Osteoblast (primary cell): Measurements from ENCODE around the gene TMEM243. TPM values are rescaled to one million over a fixed set of nuclear protein-coding genes. Genes with fewer than 3 reads are reported as not detected.
"Not testable (repeated sequence)": the region's sequence is repeated elsewhere in the genome, so short reads cannot be mapped to it uniquely, and the experiment has no call there.

Experiments used
- DNase-seq: peaks from one replicate; pipeline ENCODE4 v3.0.0; 2011; ENCODE audit warnings: low spot score, mixed read lengths; ENCODE audit not compliant: insufficient read length; ENCODE audit errors: missing footprints
- H2AFZ ChIP-seq: 2 replicates; pipeline ENCODE4 v1.6.0; 2011; ENCODE audit warnings: mild to moderate bottlenecking, low read length
- H3K27ac ChIP-seq: 2 replicates; pipeline ENCODE4 v1.5.1; 2011; ENCODE audit warnings: mild to moderate bottlenecking, low read depth, low read length, moderate library complexity
- H3K27me3 ChIP-seq: 2 replicates; pipeline ENCODE4 v1.6.0; 2012; ENCODE audit warnings: mild to moderate bottlenecking, control low read depth, inconsistent platforms, low read length, moderate library complexity; ENCODE audit not compliant: insufficient read depth
- H3K36me3 ChIP-seq: 2 replicates; pipeline ENCODE4 v1.5.1; 2011; ENCODE audit warnings: mild to moderate bottlenecking, low read length, control low read depth, moderate library complexity; ENCODE audit not compliant: insufficient read depth
- H3K4me1 ChIP-seq: 2 replicates; pipeline ENCODE4 v1.5.1; 2011; ENCODE audit warnings: mild to moderate bottlenecking, low read length, control low read depth, moderate library complexity; ENCODE audit not compliant: insufficient read depth
- H3K4me2 ChIP-seq: 2 replicates; pipeline ENCODE4 v1.6.0; 2011; ENCODE audit warnings: mild to moderate bottlenecking, low read length; ENCODE audit not compliant: insufficient read depth
- H3K4me3 ChIP-seq: fragments of 200-600 bp; sonication (generic); 3 replicates; pipeline ENCODE4 v1.5.1; 2012; ENCODE audit warnings: mild to moderate bottlenecking, low read length, inconsistent platforms; ENCODE audit not compliant: insufficient read depth
- H3K79me2 ChIP-seq: 2 replicates; pipeline ENCODE4 v1.6.0; 2012; ENCODE audit warnings: mild to moderate bottlenecking, low read length, control low read depth, inconsistent platforms; ENCODE audit not compliant: insufficient read depth
- H3K9me3 ChIP-seq: 2 replicates; pipeline ENCODE4 v1.5.1; 2011; ENCODE audit warnings: low read depth, low read length, control low read depth
- H4K20me1 ChIP-seq: 2 replicates; pipeline ENCODE4 v1.6.0; 2012; ENCODE audit warnings: mild to moderate bottlenecking, low read length, control low read depth; ENCODE audit not compliant: insufficient read depth
- CTCF ChIP-seq: IDR thresholded peaks from 2 replicates; pipeline ENCODE4 v1.5.1; 2011; ENCODE audit warnings: mild to moderate bottlenecking, low read depth, low read length, moderate library complexity; ENCODE audit errors: extremely low read depth
- total RNA-seq: library from RNA; depleted of rRNA; stranded (reverse); fragments of >200 nt; gene quantifications from 2 replicates; pipeline ENCODE4 v1.2.3, GENCODE V29; 2012

The TMEM243 gene
- total RNA-seq, result 31.2 and 35.5 TPM in 2 replicates

- H3K27me3 ChIP-seq, result peaks cover 4% of the 10 kb centered on the region
- peak within 1 kb of the TSS; percentile 80 for H3K27ac ChIP-seq
- peaks cover 50% of the 10 kb centered on the region for H3K79me2 ChIP-seq
- no peak for TF ChIP-seq CTCF
- peaks cover 19% of the 10 kb centered on the region for H3K4me1 ChIP-seq
- H3K4me2 ChIP-seq, result peak within 1 kb of the TSS; percentile 97
- H2AFZ ChIP-seq, result peak within 1 kb of the TSS; percentile 98
- H3K9me3 ChIP-seq, result no peaks in the 10 kb centered on the region
- peak; percentile 90 for DNase-seq
- H4K20me1 ChIP-seq, result peaks cover 13% of the 10 kb centered on the region
- peak within 1 kb of the TSS; percentile 97 for H3K4me3 ChIP-seq
- no peaks in the 10 kb centered on the region for H3K36me3 ChIP-seq
Observed at GRCh38 chr7:87219545-87220025, at the start of gene TMEM243. Gene TMEM243, minus strand, starts transcription at chr7:87219732. Its CDS starts 229 bp downstream, at chr7:87219503.

GRCh38 chr7:87267239-87267900 lies 47.8 kb upstream of the TMEM243 start:
- Histone ChIP-seq H3K4me2 (no peak overlapping the region), H3K79me2 (no peaks in the 10 kb centered on the region), H3K36me3 (no peaks in the 10 kb centered on the region), H4K20me1 (no peaks in the 10 kb centered on the region), H3K4me1 (no peaks in the 10 kb centered on the region), H3K27ac (no peak overlapping the region), H3K27me3 (no peaks in the 10 kb centered on the region), H3K9me3 (no peaks in the 10 kb centered on the region), H2AFZ (no peak overlapping the region), H3K4me3 (no peak overlapping the region)
- TF ChIP-seq CTCF, result no peak
- no peak for DNase-seq

GRCh38 chr7:87263537-87263936 lies 44.0 kb upstream of the TMEM243 start:
- no peaks in the 10 kb centered on the region for H3K4me1 ChIP-seq
- no peak for TF ChIP-seq CTCF
- no peaks in the 10 kb centered on the region for H3K79me2 ChIP-seq
- H4K20me1 ChIP-seq, result no peaks in the 10 kb centered on the region
- no peak overlapping the region for H3K4me2 ChIP-seq
- H3K4me3 ChIP-seq, result no peak overlapping the region
- DNase-seq, result no peak
- no peak overlapping the region for H3K27ac ChIP-seq
- H3K27me3 ChIP-seq, result no peaks in the 10 kb centered on the region
- H3K9me3 ChIP-seq, result no peaks in the 10 kb centered on the region
- no peaks in the 10 kb centered on the region for H3K36me3 ChIP-seq
- no peak overlapping the region for H2AFZ ChIP-seq

GRCh38 chr7:87253589-87254087 lies 34.1 kb upstream of the TMEM243 start:
- no peak overlapping the region for H3K27ac ChIP-seq
- H3K9me3 ChIP-seq, result no peaks in the 10 kb centered on the region
- no peaks in the 10 kb centered on the region for H3K4me1 ChIP-seq
- H3K36me3 ChIP-seq, result no peaks in the 10 kb centered on the region
- no peak overlapping the region for H2AFZ ChIP-seq
- no peak for TF ChIP-seq CTCF
- H3K4me2 ChIP-seq, result no peak overlapping the region
- no peak overlapping the region for H3K4me3 ChIP-seq
- no peaks in the 10 kb centered on the region for H4K20me1 ChIP-seq
- DNase-seq, result no peak
- H3K27me3 ChIP-seq, result no peaks in the 10 kb centered on the region
- H3K79me2 ChIP-seq, result no peaks in the 10 kb centered on the region

- not testable (repeated sequence) for H3K4me3 ChIP-seq, H4K20me1 ChIP-seq, H3K79me2 ChIP-seq, H3K9me3 ChIP-seq, H3K4me2 ChIP-seq, H3K4me1 ChIP-seq, H3K27me3 ChIP-seq, H3K36me3 ChIP-seq, DNase-seq, H2AFZ ChIP-seq, H3K27ac ChIP-seq
Observed at GRCh38 chr7:87245671-87246070, 26.1 kb upstream of the TMEM243 start.

- not testable (repeated sequence) for H3K4me2 ChIP-seq, DNase-seq, H2AFZ ChIP-seq, H3K4me3 ChIP-seq, H3K27me3 ChIP-seq, H3K79me2 ChIP-seq, H3K36me3 ChIP-seq, H3K4me1 ChIP-seq, H4K20me1 ChIP-seq, H3K27ac ChIP-seq, H3K9me3 ChIP-seq
Observed at GRCh38 chr7:87238464-87239051, 19.0 kb upstream of the TMEM243 start.
